GM18505 (cell line): Measurements from ENCODE around the gene GLG1.
A peak's percentile ranks its signal among the peaks of the same experiment; 100 is the strongest.

ENCODE experiments used
- ATAC-seq: cut with Tn5 transposase; IDR thresholded peaks from one replicate; pipeline ENCODE4 v1.9.1; 2021; ENCODE audit not compliant: unreplicated experiment
- POLR2A ChIP-seq: IDR thresholded peaks from 4 replicates; pipeline ENCODE4 v1.6.1; 2011; ENCODE audit warnings: borderline replicate concordance; ENCODE audit not compliant: insufficient read depth, insufficient read length; ENCODE audit errors: extremely low read depth

GLG1 gene

DNA sequence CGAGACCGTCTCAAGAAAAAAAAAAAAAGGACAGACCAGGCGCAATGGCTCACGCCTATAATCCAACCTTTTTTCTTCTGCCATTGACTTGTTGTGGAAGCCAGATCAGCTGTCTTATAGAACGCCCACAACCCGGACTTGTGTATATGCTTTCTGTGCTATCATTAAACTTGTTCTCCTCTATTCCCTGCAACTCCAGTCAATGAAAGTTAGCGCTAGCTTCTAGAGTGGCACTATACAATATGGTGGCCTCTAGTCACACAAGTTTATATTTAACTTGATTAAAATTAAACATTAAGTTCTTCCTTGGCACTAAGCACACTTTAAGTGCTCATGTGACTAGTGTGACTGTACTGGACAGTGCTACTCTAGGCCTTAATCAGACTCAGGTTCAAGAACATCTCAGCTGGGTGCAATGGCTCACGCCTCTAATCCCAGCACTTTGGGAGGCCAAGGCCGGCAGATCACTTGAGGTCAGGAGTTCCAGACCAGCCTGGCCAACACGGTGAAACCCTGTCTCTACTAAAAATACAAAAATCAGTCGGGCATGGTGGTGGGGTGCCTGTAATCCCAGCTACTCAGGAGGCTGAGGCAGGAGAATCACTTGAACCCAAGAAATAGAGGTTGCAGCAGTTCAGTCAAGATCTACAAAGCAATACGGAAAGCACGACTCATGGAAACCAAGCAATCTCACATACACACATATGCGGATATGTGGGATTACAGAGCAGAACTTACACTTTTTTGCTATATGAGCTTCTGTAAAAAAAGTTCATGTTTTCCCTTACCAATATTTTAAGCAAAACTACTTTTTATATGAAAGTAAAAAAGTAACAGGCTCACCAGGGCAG, 18.8 kb upstream of the GLG1 start:
- ATAC-seq: no peak
- TF ChIP-seq POLR2A: no peak

DNA sequence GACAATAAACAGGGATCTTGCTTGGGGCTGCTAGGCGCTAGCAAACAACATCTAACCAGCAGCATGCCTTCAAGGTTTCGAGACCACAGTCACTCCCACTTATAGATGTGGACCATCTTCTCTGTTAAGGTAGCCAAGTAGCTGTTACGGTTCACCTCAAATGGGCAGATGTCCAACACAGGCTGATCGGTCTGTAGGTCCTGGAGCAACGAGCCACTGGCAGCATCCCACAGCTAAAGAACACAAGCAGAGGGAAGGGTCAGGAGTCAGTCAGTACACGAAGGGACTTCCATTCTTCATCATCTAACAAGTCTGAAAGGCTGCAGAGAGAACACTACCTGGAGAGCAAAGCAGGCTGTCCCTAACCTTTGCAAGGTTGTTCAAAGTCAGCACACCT, 16.9 kb upstream of the GLG1 start:
- no peak for TF ChIP-seq POLR2A
- no peak for ATAC-seq

DNA sequence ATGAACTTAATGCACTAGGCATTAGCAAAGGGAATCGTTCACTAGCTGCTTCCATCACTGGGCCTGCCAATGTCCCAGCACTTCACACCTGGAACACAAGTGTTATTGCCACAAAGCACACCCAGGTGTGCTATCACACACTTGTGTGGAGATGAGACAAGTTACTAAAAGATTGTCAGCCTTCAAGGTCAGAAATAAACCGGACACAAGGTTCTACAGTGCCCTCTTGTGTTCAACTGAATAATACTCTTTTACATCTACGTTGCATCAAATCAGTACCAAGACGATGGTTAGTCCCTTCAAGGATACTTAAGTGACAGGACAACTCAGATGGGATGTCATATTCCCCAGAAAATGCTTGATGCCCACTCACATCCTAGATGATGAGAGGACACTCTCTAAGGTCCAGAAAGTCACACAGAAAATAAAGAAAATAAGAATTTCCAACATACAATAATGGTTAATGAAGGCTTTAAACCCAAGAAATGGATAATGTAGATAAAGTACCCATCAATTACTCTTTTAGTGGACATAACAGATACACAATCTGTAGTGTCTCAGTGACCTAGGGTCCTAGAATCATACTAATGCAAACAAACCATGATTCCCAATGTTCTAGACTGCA, 16.4 kb upstream of the GLG1 start:
- no peak for TF ChIP-seq POLR2A
- ATAC-seq: no peak

DNA sequence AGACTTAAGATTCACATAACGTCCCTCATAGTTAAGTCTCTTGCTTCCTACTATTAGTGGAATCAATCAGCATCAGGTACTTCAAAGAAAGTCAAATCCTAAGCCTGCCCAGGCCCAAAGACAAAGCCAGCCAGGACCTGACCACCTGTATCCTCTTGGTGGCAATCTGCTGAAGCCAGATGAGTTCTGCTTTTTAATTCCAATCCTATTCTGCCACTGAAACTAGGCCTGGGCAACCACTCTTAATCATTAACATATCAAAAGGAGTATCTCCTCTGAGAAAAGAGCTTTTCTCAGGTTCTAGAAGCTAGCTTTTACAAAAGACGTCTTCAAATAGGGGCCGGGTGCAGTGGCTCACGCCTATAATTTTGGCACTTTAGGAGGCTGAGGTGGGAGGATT, 15.1 kb upstream of the GLG1 start:
- no peak for TF ChIP-seq POLR2A
- no peak for ATAC-seq

DNA sequence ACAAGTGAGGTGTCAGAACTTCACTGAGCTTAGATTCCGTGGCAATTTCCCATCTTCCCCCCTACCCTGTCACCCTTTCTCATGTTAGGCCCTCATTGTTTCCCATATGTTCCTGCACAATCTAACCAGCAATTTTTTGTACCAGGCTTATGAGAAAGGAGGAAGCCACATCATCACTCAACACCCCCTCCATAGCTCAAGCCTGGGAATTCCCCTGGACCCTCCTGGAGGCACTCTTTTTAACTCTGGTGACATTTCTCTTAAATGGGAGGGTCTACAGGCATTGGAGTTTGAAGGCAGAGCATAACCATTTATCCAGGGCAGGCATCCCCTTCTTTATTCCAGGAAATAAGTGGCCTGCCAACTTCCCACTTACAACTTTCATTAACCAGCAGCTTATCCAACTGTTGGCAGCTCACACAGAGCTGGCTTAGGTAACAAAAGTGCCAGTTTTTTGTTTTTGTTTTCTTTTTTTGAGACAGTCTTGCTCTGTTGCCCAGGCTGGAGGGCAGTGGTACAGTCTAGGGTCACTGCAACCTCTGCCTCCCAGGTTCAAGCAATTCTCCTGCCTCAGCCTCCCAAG, 10.4 kb upstream of the GLG1 start:
- TF ChIP-seq POLR2A: no peak
- no peak for ATAC-seq

DNA sequence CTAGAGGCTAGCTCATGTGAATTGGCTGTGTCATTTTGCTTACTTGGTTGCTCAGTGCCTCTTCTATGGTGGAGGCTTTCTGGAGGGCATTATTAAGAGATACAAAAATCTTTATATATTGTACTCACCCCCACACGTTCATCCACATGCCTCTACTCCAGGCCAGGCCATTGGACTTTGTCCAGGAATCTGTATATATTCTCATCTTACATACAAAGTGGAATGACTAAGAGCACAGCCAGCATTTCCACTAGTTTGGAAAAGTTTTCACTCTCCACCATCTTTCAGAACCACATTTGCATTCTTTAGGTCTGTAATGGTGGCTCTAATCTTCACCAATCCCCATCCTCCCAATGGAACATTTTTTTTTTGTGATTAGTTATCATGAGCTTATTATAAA, 4.8 kb upstream of the GLG1 start:
- no peak for ATAC-seq
- no peak for TF ChIP-seq POLR2A

DNA sequence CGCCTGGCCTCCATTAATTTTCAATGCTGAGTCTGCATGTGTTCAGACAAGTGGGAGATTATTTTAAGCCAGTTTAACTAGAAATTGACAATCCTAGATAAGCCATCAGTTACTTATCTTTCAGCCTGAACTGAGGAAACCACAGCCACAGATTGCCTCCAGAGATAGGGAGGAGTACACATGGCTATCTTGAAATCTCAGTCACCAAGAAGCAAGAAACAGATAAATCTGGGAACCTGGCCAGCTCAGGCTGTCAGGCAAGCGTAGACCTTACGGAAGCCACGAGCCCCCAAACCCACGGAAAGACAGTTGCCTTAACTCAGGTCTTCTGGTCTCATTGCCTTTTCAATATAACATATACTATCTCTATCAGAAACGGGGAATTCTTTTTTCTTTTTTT, 2.0 kb upstream of the GLG1 start:
- no peak for ATAC-seq
- TF ChIP-seq POLR2A: no peak

DNA sequence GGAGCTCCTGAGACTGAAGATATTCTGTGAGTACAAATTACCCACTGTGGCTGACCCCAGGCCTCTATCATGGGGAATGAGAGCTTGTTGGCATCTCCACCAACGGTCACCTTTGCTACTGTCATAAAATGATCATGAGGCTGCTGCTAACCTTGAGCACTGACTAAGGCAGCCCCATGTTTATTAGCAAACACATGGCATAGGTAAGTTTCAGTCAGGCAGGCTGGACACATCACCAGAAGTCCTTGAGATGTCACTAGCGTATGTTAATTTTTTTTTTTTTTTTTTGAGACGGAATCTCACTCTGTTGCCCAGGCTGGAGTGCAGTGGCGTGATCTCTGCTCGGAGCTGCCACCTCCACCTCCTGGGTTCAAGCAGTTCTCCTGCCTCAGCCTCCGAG, 1.5 kb upstream of the GLG1 start:
- no peak for TF ChIP-seq POLR2A
- no peak for ATAC-seq

DNA sequence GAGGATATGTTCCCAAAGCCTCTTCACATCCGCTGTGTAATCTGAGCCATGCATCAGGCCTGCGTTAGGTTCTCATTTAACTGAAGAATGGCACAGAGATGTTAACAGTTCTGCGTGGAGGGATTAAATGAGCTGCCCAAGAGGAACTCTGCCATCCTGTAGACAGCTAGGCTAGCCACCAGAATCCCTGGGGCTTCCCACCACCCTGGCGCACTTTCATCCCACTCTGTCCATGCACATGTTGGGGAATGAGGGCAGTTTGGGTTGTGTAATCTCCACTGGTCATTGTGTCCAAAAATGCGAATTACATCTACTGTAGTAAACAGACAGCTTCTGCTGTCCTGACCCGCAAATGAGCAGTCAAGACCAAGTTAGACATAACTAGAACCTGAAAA, 1.0 kb upstream of the GLG1 start:
- ATAC-seq: no peak
- no peak for TF ChIP-seq POLR2A

DNA sequence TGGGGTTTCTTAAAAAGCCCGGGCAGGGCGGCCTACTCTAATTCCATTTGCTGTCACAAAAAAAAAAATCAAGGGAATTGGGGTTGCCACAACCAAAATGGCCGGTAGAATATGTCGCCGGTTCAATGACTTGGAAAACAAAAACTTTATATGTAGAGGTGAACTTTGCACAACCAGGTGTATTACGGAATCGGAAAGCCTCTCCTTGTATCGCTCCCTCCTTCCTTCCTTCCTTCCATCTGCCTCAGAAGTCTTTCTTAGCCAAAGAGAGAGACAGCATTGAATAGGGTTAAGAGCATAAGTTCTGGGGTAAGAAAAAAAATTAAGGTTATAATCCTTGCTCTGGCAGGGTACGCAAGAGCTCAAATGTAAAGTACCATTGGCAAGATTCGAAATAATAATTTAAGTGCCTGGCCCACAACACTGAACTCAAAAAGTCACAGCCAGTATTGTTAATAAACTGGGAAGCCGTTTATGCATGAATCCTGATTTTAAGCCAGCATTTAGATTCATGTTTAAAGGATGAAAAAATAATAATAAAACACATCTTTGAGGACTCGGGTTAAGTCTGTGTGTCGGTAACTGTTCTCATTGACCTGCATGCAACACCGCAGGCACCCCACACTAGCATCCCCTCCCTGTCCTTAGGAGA, 522 bp upstream of the GLG1 start:
- ATAC-seq: peak; percentile 32
- no peak for TF ChIP-seq POLR2A

DNA sequence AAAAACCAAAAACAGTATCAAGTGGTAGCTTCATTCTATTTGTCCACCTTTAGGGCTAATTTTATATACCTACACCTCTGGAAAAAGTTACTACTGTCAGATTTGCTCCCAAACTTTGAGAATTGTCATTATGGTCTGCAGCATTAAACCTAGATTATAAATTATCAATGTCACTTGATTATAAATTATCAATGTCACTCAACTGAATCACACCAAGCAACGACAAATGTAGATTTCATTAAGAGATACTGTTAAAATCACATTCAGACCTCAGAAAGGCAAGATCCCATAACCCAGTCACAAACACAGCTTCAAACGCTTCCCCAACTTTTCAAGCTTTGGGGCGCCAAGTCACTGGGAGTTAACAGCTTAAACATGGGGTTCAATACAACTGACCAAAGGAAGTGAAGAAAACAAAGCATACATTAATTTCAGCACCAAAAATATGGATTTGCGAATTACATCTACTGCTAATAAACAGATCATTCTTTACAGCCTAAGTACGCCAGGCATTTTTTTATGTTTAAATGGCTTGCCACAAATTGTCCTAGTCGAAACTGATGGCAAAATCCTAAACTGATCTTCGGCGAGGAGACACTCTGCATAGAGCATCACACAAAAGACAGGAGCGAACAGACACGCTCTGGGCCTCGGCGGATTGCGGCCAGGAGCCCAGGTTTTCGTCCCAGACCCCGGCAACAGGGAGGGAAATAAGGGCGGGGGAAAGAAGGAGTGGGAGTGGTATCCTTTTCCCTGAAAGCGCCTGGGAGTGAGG, 981 bp downstream of the GLG1 start:
- no peak for TF ChIP-seq POLR2A
- ATAC-seq: peak; percentile 6

DNA sequence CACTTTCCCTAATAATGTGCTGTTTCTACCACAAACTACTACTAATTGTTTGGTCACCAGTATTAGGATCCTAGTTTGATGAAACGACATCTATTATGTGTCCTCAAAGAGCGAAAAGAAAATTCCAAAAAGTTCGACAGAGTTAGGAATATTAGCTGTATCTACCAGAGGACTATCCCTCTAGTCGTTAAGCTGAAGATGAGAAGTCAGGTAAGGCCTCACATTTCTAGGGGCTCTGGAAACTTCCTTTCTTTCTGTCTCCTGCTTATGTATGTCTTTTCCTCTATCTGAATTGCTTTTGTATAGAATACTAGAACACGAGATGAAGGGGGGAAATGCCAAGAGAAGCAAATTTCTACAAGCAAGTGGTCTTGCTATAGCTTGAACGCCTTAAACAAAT, 1.6 kb downstream of the GLG1 start:
- TF ChIP-seq POLR2A: no peak
- ATAC-seq: no peak

DNA sequence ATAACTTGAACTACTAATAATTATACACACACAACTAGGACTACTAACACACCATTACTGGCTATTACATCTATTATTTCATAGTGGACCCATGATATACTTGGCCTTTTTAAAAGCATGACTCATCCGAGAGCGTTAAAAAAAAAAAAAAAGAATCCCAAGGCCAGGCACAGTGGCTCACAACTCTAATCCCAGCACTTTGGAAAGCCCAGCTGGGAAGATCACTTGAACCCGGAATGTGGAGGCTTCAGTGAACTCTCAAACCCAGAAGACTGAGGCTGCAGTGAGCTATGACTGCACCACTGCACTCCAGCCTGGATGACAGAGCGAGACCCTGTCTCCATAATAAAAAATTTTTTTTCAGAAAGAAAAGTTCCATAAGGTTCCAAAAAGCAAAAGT, 3.1 kb downstream of the GLG1 start:
- no peak for ATAC-seq
- no peak for TF ChIP-seq POLR2A

DNA sequence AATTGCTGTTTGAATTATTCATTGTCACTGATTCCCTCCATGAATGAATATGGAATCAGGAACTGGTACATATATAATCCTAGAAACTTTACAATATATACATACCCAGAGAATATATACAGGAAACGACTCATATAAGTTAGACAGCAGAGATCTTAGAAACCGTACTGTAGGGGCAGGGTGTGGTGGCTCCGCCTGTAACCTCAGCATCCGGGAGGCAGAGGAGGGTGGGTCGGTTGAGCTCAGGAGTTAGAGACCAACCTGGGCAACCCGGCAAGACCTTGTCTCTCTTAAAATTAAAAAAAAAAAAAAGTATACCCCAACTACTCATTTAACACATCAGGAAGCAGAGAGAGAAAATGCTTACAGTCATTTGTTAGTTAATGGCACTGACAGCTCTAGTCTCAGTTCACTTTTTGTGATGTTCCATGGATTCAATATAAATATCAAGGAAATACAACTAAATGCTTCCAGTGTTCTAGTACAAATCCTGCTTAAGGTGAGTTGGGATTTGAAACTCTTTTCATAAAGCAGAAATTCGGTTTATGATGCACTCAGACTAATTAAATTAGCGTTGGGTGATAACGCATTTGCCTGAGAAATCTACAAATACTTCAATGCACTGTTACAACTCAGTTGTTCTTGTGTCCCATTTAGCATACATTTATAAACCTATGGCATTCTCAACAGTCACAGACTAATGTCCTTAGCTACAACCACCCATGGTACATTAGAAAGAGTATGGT, 5.6 kb downstream of the GLG1 start:
- peak; percentile 84 for ATAC-seq
- TF ChIP-seq POLR2A: no peak
